Fibroblast of skin of right biceps (primary cell): ENCODE results near the gene ALKBH7.
"Not testable (repeated sequence)": the region's sequence is repeated elsewhere in the genome, so short reads cannot be mapped to it uniquely, and the experiment has no call there.

Experiments used
- DNase-seq: peaks from one replicate; pipeline ENCODE4 v3.0.0-alpha.2; 2013

Gene ALKBH7

GRCh38 chr19:6373096-6373812 lies 660 bp downstream of the ALKBH7 start:
- DNase-seq, result peak; percentile 98

GRCh38 chr19:6373813-6374108 lies 1.2 kb downstream of the ALKBH7 start:
- DNase-seq, result no peak

- DNase-seq, result no peak
Measured at GRCh38 chr19:6374161-6374709, 1.6 kb downstream of the ALKBH7 start.

- DNase-seq, result no peak
Measured at GRCh38 chr19:6374711-6375410, 2.3 kb downstream of the ALKBH7 start.

- DNase-seq, result no peak
Measured at GRCh38 chr19:6375411-6376010, 2.9 kb downstream of the ALKBH7 start, which contains the start of gene PSPN. TSS of gene PSPN (minus strand) at chr19:6375933. CDS start at chr19:6375849, 84 bp downstream.

- no peak for DNase-seq
Measured at GRCh38 chr19:6376512-6377190, 4.1 kb downstream of the ALKBH7 start.

GRCh38 chr19:6378041-6378440 lies 5.4 kb downstream of the ALKBH7 start:
- peak; percentile 69 for DNase-seq

- no peak for DNase-seq
Measured at GRCh38 chr19:6378486-6378885, 5.9 kb downstream of the ALKBH7 start.

GRCh38 chr19:6379744-6380143 lies 7.2 kb downstream of the ALKBH7 start:
- no peak for DNase-seq

GRCh38 chr19:6381030-6381750 lies 8.6 kb downstream of the ALKBH7 start:
- DNase-seq, result no peak

- DNase-seq, result no peak
Measured at GRCh38 chr19:6383188-6383587, 10.6 kb downstream of the ALKBH7 start.

GRCh38 chr19:6384381-6384780 lies 11.8 kb downstream of the ALKBH7 start:
- no peak for DNase-seq

- DNase-seq, result no peak
Measured at GRCh38 chr19:6387372-6387771, 14.8 kb downstream of the ALKBH7 start.

- no peak for DNase-seq
Measured at GRCh38 chr19:6392221-6393073, 19.9 kb downstream of the ALKBH7 start.

- peak; percentile 97 for DNase-seq
Measured at GRCh38 chr19:6393074-6393982, 20.7 kb downstream of the ALKBH7 start, which contains the start of gene GTF2F1. TSS of gene GTF2F1 (minus strand) at chr19:6393164. CDS start at chr19:6392995, 169 bp downstream.

- no peak for DNase-seq
Measured at GRCh38 chr19:6393983-6394412, 21.4 kb downstream of the ALKBH7 start.

GRCh38 chr19:6394831-6395230 lies 22.2 kb downstream of the ALKBH7 start:
- DNase-seq, result no peak

- DNase-seq, result no peak
Measured at GRCh38 chr19:6396305-6396704, 23.7 kb downstream of the ALKBH7 start.

- not testable (repeated sequence) for DNase-seq
Measured at GRCh38 chr19:6400062-6400944, 27.7 kb downstream of the ALKBH7 start.
